GM10266 (cell line): Measurements from ENCODE around the gene BRIP1.

Source experiments
- DNase-seq: peaks from one replicate; pipeline ENCODE4 v3.0.0; 2012; ENCODE audit errors: extremely low spot score
- TF ChIP-seq, protein P1 (sequence below): IDR thresholded peaks from 2 replicates; pipeline ENCODE4 v1.5.1; 2012; ENCODE audit warnings: mild to moderate bottlenecking, low read depth; ENCODE audit not compliant: control insufficient read depth, insufficient read depth; ENCODE audit errors: missing control alignments

Gene BRIP1

DNA sequence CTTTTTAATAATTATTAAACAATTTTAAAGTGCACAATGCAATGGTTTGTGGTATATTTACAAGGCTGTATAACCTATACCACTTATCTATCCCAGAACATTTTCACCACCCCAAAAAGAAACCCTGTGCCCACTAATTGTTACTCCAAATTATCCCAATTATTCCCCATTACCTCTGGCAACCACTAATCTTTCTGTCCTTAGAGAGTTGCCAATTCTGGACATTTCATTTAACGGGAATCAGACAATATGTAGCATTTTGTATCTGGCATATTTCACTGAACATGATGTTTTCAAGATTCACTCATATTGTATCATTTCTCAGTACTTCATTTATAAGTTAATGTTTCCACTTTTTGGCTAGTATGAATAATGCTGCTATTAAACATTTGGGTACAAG lies 169.2 kb downstream of the BRIP1 start:
- no peak for DNase-seq
- TF ChIP-seq, protein P1, sequence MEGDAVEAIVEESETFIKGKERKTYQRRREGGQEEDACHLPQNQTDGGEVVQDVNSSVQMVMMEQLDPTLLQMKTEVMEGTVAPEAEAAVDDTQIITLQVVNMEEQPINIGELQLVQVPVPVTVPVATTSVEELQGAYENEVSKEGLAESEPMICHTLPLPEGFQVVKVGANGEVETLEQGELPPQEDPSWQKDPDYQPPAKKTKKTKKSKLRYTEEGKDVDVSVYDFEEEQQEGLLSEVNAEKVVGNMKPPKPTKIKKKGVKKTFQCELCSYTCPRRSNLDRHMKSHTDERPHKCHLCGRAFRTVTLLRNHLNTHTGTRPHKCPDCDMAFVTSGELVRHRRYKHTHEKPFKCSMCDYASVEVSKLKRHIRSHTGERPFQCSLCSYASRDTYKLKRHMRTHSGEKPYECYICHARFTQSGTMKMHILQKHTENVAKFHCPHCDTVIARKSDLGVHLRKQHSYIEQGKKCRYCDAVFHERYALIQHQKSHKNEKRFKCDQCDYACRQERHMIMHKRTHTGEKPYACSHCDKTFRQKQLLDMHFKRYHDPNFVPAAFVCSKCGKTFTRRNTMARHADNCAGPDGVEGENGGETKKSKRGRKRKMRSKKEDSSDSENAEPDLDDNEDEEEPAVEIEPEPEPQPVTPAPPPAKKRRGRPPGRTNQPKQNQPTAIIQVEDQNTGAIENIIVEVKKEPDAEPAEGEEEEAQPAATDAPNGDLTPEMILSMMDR: no peak

DNA sequence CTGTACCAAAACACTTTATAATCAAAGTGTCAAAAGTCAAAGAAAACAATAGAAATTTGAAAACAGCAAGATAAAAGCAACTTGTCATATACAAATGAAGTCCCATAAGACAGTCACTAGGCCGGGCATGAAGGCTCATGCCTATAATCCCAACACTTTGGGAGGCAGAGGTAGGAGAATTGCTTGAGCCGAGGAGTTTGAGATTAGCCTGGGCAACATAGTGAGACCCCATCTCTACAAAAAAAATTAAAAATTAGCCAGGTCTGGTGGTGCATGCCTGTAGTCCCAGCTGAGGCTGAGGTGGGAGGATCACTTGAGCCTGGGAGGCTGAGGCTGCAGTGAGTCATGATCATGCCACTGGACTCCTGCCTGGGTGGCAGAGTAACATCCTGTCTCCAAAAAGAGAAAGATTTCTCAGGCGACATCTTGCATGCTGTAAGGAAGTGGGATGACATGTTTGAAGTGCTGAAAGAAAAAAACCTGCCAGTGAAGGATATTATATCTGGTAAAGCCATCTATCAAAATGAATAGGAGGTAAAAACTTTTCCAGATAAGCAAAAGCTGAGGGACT lies 173.6 kb downstream of the BRIP1 start:
- TF ChIP-seq, protein P1: no peak
- no peak for DNase-seq

DNA sequence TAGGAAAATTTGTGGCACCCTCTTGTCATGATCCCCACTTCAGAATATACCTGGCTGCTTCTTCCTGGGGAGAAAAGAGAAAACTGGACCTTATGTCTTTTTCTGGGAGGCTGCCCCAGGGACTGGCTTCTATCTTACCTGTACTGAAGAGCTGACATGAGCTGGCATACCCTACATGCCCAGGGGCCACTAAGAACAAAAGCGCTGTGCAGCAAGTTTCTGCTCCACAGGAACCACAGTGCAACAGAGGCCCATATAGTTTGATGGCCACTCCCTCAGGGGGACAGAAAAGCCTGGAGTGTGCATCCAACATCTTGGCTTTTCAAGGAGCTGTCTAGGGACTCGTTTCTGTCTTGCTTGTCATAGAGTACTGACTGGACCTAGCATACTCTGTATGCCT lies 175.6 kb downstream of the BRIP1 start:
- no peak for DNase-seq
- TF ChIP-seq, protein P1: no peak

DNA sequence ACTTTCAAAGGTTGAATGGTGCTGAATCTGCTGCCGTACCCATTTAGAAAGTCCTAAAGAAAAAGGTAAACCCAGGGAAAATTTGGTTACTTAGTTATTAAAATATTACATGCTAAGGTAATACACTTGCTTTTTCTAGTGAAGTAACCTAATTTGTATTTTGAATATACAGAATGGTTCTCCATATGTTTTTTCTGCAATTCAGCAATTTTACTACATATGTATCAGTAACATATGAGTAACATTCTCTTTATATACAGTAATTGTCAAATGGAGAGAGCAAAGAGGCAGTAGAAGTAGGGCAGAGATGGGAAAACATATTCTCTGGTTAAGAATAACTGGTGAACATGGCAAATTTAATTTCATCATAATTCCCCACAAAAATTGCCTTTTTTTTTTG lies 177.2 kb downstream of the BRIP1 start:
- no peak for DNase-seq
- TF ChIP-seq, protein P1: no peak

DNA sequence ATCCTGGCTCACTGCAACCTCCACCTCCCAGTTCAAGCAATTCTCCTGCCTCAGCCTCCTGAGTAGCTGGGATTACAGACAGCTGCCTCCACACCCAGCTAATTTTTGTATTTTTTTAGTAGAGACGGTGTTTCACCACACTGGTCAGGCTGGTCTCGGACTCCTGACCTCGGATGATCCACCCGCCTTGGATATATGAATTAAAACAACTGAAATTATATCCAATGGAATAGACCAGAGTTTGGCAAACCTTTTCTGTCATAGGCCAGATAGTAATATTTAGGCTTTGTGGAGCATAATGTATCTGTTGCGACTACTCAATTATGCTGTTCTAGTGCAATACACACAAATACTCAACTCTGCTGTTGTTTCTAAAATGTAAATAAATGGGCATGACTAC lies 178.5 kb downstream of the BRIP1 start:
- no peak for DNase-seq
- TF ChIP-seq, protein P1: no peak

DNA sequence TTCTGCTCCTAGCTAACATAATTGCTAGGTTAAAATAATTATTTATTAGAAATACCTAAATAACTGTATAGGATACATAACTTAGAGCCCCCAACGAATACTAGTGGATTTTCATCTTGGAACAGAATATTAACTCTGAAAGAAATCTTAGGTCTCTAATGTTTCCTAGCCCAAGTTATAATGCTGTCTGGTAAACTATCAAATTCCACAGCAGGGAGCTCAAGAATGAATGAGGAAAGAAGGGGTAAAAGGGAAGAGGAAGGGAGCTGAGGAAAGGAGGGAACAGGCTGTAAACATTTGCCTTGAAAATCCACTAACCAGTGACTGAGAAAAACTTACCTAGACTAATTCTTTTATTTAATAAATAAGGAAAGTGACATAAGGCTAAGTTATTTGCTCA lies 179.2 kb downstream of the BRIP1 start:
- no peak for DNase-seq
- TF ChIP-seq, protein P1: no peak

DNA sequence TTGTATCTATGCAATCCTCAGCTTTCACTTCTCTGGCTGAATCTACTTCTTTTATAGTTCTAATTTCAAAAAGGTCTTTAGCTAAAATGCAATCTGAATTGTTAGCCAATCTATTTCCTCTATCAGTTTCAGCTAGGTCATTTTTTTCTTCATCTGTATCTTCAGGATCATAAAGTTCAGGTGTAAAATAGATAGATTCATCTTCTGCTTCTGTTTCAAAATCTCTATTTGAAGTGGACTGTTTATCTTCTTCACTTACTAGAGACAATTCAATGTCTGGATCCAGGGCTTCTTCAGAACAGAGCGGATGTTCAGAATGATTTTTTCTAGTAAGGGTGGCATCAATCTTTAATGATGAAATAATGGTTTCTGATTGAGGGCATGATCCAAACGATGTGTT lies 179.9 kb downstream of the BRIP1 start:
- TF ChIP-seq, protein P1: no peak
- DNase-seq: no peak
